GM19438 (cell line): ENCODE results near the gene B4GALNT3.

ENCODE experiments used
- ATAC-seq: cut with Tn5 transposase; IDR thresholded peaks from one replicate; pipeline ENCODE4 v1.9.1; 2021; ENCODE audit warnings: low read depth; ENCODE audit not compliant: unreplicated experiment

The B4GALNT3 gene

DNA sequence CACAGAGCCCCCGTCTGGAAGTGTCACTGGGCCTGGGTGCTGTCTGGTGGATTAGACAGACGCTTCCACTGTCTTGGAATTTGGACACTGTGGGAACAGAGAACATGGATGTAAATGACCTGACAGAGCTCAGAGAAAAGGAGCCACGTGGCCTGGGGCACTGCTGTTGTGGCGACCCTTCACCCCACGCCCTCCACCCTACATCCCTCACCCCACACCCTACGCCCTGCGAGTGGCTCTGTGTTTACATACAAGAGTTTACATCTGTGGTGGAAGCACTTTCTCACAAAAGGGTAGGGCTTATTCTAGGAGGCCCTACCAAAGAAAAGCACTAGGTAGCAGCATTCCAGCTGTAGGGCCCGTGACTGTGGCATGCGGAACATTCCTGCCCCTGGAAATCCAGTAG, 47.7 kb downstream of the B4GALNT3 start:
- no peak for ATAC-seq

DNA sequence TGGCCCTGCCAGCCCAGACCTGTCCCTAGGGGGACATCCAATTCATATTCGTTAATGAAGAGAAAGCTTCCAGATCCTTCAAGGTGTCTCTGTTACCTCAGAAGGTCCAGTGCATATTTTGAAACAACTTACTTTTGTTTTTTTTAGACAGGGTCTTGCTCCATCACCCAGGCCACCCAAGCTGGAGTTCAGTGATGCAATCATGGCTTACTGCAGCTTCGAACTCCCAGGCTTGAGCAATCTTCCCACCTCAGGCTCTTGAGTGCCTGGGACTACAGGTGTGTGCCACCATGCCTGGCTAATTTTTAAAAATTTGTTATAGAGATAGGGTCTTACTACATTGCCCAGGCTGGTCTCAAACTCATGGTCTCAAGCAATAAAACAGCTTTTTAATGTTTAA, 48.4 kb downstream of the B4GALNT3 start:
- no peak for ATAC-seq

DNA sequence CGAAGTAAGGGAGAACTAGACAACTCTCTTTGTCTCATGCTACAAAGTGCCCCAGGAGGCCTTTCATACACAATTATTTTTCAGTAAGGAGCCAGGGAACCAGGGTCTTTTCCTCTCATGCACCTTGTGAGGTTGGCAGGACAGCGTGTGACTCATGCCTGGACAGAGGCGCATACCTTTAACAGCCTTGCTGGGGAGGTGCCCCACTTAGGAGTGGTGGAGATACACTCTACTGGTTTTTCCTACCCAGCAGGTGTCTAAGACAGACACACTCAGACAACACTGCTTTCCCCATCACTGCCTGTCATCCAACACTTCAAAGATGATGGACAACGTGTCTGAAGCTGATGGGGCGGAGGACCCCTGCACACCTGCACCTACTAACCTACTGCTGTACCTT, 49.1 kb downstream of the B4GALNT3 start:
- ATAC-seq = no peak

DNA sequence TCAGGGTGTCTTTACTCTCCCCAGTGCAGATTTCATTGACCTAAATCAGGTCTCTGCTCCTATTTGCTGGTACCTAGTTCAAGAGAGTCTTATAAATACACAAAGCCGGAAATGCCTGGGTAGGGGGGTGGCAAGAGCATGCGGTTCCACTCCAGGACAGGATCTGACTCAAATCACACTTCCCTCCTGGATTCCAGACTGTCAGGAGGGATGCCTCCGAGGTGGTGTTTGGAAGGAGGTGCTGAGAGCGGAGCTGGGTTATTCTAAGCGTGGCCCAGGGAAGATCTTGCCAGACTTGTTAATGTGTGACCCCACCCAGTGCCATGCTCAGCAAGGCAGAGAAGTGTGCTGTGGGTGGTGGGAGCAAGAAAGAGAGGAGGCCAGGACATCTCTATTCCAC, 49.8 kb downstream of the B4GALNT3 start:
- no peak for ATAC-seq

DNA sequence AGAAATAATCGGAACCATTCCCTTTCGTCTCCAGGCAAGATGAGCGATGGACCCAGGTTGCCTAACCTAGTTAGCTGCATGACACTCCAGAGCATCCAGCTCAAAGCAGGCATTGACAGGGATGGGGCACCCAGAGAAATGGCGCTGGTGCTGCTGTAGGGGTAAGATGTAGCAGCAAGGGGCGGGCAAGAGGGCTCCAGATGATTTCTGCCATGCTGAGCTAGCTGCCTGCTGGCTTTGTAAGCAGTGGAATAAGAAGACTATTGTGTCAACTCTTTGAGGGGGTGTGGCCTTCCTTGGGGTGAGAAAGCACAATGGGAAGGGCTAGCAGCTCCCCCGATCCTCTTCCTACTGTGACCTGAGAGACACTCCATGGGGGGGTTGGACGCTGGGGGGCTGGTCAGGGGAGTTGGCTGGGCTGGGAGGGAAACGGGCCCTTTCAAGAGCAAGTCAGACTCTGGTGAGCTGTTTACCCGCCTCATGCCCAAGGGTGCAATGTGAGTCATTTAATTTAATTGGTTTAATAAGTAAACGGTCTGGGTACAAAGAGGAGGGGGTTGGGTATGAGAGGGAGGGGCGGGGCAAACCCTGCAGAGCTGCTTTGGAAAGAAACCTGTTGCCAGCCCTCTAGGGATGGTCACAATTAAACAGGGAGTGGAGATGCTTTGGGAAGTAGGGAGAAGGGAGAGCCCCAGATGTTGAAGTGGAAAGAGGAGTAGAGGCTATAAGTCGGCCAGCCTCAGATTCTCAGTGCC, 50.5 kb downstream of the B4GALNT3 start:
- no peak for ATAC-seq

DNA sequence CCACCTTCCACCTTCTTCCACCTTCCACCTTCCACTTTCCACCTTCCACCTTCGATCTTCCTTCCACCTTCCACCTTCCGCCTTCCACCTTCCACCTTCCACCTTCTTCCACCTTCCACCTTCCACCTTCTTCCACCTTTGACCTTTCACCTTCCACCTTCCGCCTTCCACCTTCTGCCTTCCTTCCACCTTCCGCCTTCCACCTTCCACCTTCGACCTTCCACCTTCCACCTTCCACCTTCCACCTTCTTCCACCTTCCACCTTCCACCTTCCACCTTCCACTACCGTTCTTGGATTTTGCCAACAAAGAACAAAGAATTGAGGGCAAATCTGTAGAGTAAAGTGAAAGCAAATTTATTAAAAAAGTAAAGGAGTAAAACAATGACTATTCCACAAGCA, 53.2 kb downstream of the B4GALNT3 start:
- ATAC-seq = no peak

DNA sequence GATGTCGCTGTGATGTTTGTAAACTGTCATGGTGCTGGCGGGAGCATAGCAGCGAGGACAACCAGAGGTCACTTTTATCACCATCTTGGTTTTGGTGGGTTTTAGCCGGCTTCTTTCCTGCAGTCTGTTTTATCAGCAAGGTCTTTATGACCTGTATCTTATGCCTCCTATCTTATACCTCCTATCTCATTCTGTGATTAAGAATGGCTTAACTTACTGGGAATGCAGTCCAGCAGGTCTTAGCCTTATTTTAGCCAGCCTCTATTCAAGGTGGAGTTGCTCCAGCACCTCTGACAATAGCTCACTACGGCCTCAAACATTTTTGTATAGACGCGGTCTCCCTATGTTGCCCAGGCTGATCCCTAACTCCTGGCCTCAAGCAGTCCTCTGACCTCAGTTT, 53.7 kb downstream of the B4GALNT3 start:
- no peak for ATAC-seq

DNA sequence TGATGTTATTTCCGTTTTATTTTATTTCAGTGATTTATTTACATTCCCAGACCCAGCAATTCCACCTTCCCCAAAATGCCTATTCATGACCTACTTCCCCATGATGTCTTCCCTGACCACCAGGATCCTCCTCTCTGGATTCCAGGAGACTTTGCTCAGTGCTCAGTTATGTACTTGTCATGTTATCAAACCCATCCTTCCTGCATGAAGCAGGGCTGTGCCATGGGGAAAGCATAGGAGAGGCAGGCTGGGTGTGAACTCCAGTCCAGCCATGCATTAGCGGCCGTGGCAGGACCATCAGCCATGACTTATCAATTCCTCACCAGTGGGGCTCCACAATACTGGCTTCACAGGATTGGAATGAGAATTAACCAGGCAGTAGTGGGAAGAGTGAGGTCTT, 57.8 kb downstream of the B4GALNT3 start:
- ATAC-seq = no peak

DNA sequence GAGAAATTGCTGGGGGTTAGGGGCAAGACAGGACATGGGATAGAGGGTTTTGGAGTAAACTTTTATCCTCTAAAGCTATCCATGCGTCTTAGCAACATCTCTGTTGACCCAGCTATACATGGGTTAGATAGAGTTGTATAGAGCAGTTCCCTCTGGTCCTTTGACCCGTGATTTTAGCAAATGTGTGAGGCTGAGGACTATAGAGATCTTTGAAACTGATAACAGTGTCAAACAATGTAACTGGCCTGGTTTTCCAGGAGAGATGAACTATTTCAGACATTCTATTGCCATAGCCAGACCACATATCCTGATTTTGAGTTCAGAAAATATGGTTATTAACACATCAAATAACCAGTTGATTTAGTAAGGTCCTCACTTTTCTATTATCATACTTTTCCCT, 60.4 kb downstream of the B4GALNT3 start:
- no peak for ATAC-seq

DNA sequence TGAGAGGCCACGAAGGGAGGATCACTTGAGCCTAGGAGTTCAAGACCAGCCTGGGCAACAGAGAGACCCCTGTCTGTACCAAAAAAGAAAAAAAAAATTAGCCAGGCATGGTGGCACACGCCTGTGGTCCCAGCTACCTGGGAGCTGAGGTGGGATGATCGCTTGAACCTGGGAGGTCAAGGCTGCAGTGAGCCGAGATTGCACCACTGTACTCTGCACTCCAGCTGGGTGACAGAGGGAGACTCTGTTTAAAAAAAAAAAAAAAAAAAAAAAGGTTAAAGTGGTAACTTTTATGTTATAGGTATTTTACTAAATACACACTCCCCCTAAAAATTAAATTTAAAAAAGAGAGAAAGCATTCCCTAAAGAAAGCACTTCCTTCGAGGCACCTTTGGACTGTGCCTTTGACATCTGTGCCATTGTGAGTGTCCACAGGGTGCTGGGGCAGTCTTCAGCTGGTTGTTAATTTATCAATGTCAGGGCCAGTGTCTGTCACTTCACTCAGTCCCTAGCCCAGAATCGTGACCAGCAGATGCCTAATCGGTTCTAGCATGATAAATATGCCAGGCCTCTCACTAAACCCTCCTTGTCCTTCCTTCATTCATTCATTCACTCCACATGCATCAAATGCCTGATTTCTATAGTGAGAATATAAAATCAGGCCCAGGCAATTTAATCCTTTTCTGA, 63.1 kb downstream of the B4GALNT3 start:
- ATAC-seq = no peak

DNA sequence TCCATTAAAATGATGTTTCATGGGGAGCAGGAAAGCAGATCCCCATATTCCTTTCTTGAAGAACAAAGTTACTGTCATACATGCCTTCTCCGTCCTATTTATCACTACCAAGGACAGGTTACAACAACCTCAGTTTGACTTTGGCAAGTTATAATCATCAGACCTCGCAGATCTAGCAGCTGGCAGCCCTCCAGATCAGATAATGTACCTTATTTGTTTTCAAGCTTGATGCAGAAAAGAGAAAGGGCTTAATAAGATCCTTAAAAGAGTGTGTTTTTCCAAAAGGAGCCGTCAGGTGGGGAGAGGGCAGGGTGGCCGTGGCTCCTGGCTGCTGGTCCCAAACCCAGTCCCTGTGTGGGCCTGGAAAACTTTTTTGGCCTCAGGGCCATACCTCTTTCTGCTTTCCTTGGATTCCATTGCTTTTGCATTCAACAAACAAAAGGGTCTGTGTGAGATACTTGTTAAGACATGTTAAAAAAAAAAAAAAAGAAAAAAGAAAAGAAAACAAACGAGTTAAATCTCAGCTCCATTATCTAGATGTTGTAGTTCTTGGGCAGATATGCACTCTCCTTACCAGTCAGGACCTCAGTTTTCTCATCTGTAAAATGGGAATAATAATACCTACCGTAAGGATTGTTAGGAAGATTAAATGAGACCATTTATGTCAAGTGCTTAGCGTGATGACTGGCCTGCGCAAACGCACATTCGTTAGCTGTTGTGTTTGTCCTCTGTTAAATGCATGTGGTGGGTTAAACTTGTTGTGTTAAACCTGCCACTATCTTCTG, 64.6 kb downstream of the B4GALNT3 start:
- ATAC-seq = no peak

DNA sequence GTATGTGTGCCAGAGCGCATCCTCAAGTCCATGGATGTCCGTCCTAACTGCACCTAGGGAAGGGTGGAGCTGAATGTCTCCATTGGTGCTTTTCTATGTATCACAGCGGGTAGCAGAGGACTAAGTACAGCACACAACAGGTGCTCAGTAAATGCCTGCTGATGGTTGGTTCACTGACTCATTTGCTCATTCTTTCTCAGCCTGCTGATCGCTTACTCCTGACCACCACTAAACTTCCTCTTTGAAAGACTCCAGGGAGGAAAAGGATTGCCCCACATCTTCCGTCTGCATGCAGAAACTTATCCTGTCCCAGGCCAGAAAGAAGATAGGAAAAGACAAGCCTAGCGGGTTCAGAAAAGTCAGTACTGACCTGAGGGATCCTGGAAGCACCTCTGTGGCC, 66.3 kb downstream of the B4GALNT3 start:
- no peak for ATAC-seq

DNA sequence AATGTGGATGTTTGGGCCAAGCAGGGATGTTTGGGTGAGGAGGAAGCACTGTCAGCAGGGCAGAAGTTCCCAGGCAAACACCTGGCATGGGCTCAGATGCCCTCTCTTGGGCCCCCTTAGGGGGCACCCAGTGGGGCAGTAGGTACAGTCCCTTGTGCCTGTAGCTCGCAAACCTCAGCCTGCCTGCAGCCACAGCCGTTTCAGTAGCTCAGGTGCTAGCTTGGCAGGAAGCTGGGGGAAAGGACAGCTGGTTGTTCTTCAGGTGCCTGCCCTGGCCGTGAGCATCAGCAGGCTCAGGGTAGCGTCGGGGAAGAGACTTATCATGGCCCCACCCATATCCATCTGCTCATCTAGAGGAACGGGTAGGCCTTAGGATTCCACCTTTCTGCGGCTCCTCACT, 67.5 kb downstream of the B4GALNT3 start:
- no peak for ATAC-seq

DNA sequence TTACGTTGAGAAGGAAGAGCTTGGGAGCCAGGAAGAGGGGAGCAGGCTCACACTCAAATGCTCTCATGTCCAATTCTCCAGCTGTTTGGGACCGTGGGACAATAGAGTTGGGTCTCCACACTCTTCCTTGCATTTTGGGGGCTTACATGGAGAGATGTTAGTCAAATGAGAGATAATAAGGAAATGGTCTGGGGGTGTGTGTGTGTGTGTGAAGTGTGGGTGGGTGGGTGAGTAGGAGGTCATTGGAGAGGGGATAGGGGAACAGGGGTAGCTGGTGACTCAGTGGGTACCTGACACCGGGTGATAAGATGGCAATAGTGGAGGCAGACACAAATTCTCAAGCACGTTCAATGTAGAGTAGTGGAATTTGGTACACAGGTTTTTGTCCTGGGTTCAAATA, 68.0 kb downstream of the B4GALNT3 start:
- ATAC-seq = no peak

DNA sequence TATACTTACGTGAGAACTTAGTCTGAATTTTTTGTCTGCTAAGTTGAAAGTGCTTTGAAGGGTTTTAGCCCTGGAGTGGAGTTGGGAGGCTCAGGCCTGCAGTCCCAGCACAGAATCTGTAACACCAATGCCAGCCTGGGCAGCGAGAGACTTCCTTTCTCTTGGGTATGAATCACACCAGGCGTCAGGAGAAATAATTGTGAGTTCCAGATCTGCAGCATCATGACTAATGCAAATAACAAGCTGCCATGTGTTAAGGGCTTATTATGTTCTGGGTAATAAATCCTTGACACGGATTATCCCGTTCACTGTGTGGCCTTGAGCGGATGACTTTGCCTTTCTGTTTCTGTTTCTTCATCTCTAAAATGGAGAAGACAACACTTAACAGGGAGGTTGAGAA, 70.6 kb downstream of the B4GALNT3 start:
- no peak for ATAC-seq

DNA sequence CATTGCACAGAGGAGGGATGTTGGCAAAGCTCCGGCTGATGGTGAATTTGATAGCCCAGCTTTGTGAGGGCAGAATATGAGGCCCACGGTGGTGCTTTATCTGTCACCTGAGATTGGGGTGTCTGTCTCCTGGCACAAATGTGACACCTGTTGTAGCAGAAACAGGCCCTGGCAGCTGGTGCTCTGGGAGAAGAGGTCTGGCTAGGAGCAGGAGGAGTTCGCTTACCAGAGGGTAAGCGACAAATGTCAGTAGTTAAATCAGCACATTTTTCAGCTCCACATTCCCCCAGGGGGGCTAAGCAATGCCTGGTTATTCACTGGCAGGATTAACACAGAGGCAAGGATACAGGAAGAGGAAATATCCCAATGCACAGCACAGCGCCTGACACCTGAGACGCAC, 71.1 kb downstream of the B4GALNT3 start:
- no peak for ATAC-seq

DNA sequence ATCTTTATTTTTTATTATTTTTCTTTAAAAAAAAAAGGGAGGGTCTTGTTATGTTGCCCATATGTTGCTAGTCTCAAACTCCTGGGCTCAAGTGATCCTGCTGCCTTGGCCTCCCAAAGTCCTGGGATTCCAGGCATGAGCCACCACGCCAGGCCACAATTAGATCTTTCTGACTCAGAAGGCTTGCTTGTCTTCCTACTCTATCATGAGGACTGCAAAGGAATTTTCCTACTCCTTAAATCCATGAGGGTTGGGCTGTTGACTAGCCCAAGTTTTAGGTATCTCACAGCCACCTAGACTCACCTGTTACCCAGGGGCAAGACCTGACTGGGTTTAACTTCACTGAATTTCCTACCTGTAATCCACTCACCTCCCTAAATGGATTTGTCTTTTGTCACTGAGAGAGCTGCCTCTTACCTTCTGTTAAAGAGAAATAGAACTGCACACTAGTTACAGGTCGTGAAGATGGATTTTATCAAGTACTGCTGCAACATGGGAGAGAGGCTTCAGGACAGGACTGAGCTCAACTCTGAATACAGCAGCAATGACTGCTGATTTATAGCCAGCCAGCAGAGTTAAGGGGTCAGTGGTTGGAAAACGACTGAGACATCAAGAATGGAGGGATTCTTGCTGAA, 72.3 kb downstream of the B4GALNT3 start:
- no peak for ATAC-seq

DNA sequence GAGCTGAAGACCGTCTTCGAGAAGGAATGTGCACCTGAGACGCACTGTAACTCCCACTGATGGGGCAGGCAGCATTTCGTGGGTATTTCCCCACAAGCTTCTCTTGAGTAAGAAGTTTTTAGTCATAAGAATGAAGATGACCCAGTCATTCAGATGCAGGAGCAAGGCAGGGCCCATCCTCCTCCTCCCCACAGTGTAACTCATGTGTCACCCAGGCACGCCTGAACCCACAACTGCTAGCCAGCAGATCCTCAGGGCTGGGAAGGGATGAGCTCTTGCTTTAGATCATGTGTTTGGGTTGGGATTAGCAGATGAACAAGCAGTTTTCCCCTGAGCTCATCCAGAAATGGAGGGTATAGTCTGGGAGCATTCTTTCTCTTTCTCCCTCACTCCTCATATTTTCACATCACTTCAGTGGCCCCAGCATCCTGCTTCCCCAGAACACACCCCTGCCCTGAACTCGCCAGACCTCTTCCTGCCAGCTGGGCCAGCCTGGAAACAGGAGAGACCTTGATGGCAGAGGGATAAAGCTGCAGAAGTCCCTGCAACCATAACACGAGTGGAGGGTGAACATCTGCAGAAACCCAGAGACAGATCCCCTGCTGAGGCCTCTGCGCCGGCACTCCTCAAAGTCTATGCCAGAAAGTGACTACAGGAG, 73.3 kb downstream of the B4GALNT3 start:
- ATAC-seq = no peak

DNA sequence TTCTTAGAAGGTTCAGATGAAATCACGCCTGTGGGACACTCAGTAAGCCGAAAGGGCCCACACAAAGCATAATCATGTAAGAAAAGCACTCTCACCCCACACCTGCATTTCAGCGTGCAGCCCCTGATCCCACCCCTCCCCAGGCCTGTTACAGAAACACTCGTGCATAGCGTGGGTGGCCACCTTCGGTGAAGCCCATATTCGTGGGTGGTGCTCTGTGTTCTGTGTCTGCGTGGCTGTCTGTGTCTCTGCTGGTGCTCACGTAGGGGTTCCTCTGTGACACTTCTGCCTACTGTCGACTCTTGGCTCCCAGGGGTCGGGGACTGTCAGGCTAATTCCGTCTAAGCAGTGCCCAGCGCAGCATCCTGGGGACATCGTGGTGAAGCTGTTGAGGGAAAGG, 74.0 kb downstream of the B4GALNT3 start:
- ATAC-seq = no peak

DNA sequence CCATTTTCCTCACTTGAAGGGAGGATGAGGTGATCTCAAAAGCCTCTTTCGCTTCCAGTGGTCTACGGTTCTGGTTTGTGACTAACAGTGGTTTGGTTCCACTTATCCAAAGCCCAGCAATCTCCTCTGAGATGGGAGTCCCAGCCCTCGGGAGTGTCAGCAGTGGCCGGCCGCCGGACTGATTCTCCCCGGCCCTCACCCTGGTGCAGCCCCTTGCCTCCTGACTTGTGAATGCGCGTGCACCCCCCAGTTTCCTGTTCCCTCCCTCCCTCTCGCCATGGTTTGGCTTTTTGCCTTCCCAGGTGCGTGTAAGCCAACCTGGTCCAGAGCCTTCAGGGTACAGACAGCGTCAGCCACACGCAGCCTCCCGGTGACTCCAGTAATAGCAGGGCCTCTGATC, 74.5 kb downstream of the B4GALNT3 start:
- no peak for ATAC-seq

DNA sequence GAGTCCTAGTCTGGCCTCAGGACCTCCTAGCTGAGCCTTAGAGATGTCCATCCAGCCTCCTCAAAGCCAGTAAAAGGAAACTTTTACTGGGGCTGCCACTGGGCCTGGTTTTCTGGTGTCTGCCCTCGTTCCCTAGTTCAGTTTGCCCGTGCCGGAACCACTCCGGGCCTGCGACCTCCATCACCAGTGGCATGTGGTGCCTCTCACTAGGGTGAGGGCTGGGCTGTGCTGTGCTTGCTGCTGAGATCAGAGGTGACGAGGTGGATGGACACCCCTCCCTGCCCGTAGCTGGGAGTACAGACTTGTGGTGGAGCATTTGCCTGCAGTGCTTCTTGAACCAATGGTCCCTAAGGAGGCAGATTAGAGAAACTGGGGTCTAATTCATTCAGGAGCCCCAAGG, 75.7 kb downstream of the B4GALNT3 start:
- no peak for ATAC-seq
